HG03439 (cell line): ENCODE results near the gene ATRNL1.
"Not testable (repeated sequence)": the region's sequence is repeated elsewhere in the genome, so short reads cannot be mapped to it uniquely, and the experiment has no call there.

ENCODE experiments used
- ATAC-seq: cut with Tn5 transposase; IDR thresholded peaks from one replicate; pipeline ENCODE4 v1.9.1; 2021; ENCODE audit warnings: mild to moderate bottlenecking, moderate library complexity; ENCODE audit not compliant: unreplicated experiment

Gene ATRNL1

DNA sequence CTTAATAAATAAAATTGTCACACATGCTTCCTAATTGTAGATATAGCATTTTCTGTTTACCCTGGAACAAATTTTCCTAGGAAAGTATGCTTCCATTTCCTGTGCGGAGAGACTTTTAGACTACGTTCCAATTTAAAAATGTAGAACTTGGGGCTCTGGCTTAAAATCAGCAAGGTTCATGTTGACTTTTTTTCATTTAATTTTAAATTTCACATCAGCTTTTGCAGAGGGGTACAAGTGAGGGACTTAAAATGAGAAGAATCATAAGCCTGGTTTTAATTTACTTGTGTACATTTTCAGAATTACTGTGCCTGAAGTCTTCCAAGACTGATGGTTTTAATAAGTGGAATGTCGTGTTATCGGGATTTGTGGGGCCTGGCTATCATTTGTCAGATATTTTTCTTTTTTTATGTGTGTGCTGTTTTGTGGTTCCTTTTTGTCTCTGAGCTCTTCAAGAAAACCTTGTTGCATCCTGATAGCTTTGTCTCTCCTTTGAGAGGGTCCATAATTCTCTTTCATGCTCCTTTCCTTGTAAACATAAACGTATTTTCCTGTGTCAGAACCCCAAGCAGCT lies 8.8 kb upstream of the ATRNL1 start:
- no peak for ATAC-seq

DNA sequence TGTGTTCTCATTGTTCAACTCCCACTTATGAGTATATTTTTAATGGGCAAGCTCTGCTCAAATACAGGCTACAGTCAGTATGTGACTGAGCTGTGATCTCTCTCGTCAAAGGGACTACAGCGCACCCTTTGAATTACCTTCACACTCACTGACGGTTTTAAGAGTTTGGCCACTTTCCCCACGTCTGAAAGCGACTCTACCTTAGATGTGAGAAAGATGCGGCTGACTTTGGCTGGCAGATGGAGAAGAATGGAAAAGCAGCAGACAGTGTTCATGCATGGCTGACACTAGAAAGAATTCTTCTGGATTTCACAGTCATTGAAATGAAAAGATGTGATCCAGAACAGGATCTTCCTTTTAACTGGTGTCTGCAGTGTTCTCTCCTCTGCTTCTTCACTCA lies 2.0 kb upstream of the ATRNL1 start:
- no peak for ATAC-seq

DNA sequence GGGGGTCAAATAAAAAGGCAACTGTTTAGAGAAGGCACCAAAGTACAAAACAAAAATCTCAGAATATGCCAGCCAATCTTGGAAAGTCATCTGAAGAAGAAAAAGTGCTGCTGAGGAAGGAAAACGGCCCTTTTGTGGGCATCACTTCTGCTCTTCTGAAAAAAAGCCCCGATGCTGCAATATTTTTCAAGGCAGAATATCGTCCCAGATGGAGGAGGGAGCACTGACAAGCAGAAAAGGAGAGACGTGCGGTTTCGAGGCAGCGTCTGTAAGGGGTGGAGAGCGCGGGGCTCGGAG lies 959 bp upstream of the ATRNL1 start:
- ATAC-seq: no peak

DNA sequence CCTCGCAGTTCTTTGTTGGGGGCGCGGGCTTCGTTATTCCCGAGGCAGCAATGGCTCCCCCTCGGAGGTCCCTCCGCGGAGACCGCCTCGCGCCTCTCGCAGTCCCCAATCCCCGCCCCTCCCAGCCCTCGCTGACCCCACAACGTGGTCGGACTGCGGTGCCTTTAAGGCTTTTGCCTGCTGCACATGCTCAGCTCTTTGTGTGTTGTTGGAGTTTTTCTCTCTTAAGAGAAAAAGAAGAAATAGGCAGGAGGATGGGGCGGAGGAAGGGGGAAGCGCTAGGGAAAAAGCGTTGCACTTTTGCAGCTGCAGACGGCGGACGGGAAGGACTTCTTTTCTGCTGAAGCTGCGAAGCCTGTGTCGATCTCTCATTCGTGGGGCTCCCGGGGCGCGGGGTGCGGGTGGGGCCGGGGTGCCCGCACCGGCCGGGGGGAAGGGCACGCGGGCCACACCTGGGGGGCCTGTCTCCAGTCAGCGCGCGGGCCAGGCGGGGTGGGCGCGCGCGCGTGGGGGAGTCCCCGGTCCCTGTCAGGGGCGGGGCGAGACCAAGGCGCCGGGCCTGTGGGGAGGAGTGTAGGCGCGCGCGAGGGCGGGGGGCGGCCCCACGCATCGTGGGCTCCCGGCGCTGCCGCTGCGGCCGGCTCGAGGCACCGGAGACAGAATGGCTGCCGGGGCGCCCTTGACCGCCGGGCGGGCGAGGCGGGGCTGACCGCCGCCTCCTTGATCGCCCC lies 445 bp upstream of the ATRNL1 start:
- ATAC-seq: peak; percentile 72

DNA sequence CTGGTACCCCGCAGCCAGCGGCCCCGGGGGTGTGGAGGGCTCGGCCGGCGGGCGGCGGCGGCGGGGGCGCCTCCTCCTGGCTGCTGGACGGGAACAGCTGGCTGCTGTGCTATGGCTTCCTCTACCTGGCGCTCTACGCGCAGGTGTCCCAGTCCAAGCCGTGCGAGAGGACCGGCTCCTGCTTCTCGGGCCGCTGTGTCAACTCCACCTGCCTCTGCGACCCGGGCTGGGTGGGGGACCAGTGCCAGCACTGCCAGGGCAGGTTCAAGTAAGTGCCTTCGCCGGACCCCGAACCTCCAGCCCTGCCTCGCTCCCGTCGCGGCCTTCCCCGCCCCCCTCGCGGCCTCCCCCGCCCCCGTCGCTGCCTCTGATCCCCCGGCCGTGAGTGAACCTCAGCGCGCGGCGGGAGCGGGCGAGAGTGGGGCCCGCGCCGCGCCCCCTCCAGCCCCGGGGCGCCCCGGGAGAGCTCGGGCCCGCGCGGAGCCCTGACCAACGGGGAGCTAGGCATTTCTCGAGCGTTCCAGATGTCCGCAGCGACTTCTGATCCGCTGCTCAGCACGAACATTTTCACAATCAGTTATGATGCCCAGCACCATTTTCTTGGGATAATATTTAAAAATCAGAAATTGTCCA lies 727 bp downstream of the ATRNL1 start:
- ATAC-seq: peak; percentile 43

DNA sequence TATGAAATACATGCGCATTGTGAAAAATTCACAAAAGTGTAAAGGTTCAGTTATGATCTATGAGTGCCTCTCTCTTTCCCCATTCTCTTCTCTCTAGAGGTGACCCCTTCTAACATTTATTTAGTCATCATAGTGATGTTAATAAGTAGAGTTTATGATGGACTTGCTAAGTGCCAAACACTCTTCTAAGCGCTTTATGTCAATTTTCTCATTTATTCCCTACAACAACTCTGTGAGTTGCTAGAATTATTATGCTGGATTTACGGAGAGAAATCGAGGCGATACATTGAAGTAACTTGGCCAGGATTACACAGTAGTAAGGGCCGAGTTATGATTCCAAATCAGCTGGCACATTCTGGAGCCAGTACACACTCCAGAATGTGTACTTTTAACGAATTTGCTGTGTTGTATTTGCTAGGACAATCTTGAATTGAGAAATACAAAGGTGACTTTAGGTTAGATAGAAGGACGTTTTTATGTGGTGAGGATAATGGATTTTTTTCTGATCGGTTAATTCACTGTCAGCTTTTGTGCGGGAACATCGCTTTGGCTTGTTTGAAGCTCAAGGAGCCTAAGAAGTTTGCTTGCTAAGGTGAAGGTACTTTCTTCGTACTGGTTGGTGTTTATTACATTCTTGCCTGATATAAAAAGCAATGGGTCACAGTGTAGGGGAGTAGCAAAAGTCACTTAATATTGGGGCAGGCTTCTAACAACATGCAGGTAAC lies 1.4 kb downstream of the ATRNL1 start:
- no peak for ATAC-seq

DNA sequence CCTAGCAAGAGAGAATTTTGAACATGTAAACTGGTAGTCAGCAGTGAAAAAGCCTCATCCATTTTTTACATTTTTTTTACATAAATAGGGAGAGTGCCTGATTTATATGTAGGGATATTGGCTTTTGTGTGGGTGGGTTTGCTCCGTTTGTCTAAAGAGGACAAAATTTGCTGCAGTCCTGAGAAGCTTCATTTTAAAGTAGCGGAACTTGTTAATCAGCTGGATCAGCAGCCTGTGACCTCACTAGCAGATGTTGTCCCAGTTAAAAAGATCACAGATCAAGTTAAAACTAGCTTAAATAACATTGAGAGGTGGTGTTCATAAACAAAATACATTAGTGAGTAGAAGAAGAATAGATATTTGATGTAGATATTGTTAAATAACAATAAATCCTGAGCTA lies 2.6 kb downstream of the ATRNL1 start:
- ATAC-seq: no peak

DNA sequence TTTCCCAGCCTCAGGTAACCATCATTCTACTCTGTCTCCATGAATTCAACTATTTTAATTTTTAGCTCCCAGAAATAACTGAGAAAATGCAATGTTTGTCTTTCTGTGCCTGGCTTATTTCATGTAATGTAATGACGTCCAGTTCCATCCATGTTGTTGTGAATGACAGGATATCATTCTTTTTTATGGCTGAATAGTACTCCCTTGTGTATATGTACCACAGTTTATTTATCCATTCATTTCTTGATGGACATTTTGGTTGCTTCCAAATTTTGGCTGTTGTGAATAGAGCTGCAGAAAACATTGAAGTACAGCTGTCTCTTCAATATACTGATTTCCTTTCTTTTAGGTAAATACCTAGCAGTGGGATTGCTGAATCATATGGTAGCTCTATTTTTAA lies 10.5 kb downstream of the ATRNL1 start:
- ATAC-seq: no peak

DNA sequence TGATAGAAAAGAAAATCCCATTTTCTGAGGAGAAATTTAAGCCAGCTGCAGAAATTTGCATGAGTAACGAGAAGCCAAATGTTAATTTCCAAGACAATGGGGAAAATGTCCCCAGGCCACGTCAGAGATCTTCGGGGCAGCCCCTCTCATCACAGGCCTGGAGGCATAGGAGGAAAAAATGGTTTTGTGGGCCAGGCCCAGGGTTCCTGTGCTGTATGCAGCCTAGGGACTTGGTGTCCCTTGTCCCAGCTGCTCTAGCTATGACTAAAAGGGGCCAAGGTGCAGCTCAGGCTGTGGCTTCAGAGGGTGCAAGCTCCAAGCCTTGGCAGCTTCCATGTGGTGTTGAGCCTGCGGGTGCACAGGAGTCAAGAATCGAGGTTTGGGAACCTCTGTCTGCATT lies 12.2 kb downstream of the ATRNL1 start:
- not testable (repeated sequence) for ATAC-seq

DNA sequence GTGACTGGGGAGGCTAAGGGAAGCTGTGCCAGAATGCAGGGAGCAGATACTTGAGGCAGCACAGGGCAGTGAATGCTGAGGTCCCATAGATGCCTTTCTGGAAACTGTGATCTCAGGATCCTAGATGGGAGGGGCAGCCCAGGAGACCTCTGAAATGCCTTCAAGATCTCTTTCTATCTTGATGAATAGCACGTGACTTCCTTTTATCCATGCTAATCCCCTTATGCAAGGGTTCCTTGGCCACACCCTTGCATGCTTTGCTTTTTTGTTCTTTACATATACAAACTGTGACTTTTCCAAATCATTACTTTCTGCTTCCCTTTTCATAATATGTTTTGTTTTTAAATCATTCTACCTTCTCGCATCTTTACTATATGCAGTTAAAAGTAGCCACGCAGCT lies 14.7 kb downstream of the ATRNL1 start:
- ATAC-seq: no peak

DNA sequence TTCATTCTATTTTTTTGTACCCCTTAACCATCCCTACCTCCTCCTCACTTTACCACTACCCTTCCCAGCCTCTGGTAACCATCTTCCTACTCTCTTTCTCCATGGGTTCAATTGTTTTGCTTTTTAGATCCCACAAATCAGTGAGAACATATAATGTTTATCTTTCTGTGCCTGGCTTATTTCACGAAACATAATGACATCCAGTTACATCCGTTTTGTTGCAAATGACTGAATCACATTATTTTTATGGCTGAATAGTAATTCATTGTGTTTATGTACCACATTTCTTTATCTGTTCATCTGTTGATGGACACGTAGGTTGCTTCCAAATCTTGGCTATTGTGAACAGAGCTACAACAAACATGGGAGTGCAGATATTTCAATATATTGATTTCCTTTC lies 24.1 kb downstream of the ATRNL1 start:
- ATAC-seq: no peak

DNA sequence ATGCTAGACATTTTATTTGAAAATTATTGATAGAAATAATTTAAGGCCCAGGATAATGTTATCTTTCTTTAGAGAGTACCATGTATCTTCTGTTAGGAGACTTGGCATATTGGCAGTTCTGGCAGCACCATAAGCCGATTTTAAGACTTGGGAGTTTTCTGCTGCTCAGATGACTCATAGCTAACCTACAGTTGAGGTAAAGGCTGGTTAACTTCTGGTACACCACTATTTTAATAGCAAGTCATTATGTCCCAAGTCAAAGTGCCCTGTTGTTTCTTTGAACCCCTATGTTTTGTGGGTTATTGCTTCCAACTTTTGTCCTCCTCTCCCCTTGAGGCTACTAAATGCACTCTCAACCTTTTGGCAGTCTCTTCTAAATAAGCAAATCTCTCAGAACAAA lies 25.2 kb downstream of the ATRNL1 start:
- ATAC-seq: no peak

DNA sequence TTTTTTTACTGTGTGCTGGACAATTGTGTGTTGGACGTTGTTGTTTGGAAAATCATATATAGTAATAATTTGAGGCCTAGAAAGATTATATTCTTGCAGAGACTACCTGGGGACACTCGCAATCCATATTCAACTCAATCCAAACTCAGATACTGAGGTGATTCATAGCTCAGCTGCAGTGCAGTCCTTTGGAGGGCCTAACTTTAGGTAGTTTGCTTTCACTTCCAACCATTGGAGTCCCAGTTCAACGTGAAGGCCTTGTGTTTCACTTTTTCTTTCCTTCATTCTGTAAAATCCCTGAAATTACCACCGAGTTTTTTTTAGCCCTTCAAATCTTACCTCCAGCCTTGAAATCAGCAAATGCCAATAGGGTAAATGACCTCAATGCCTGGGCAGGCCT lies 32.3 kb downstream of the ATRNL1 start:
- no peak for ATAC-seq

DNA sequence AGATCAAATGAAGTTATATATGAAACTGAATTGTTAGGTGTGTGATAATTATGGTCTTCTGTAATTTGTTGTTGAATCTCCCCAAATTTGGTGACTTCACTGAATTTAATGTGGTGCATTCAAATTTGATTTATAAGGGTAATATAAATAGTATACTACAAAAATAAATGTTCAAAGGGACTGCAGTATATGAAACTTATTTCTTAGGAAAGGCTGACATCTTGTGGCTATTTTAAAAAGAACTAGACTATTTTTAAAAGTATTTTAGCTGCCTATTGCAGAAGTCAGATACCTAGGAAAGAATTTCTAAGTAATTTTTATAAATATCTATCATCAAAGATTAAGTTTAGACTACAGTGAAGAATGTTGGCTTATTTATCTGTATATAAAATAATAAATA lies 36.6 kb downstream of the ATRNL1 start:
- no peak for ATAC-seq

DNA sequence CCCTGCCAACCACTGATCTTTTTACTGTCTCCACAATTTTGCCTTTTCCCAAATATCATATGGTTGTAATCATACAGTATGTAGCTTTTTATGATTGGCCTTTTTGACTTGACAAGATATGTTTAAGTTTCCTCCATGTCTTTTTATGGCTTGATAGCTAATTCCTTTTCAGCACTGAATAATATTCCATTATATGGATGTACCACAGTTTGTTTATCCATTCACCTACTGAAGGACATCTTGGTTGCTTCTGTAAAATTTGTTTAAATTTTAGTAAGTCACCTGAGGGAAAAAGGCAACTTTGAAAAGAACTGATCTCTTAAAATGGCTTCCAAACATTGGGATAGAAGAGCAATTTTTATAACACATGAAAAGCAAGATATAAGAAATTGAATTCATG lies 43.5 kb downstream of the ATRNL1 start:
- ATAC-seq: no peak

DNA sequence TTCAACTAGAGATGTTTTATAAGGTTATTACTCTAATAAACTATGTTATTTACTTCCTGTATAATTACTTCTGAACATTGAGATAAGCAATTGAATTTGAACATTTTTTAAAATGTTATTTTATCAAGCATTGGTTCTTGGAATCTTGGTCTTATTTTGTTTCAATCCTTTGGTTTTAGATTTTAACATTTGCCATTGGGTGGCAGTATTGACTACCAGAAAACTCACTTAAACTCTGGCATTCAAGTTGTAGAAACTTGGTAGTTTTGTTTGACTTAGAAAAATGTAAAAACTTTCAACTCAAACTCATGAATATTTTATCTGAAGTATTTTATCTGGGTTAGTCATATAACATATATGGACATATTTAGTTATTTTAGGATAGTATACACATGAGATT lies 48.1 kb downstream of the ATRNL1 start:
- no peak for ATAC-seq

DNA sequence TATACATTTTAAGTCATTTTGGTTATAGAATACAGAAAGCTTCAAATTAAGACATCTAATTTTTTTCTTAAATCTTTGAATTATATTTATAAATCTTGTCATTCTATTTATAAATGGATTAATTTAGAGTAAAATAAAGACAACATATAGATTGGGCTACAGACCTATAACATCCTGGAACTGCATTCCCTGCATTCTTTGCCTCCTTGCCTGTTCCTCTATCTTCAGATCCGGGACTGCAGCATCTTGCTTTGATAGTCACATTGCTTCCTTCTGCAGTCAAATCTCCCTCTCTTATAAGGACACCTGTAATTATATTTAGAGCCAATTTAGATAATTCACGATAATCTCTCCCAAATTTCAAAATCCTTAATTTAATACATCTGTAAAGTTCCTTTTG lies 64.2 kb downstream of the ATRNL1 start:
- ATAC-seq: no peak

DNA sequence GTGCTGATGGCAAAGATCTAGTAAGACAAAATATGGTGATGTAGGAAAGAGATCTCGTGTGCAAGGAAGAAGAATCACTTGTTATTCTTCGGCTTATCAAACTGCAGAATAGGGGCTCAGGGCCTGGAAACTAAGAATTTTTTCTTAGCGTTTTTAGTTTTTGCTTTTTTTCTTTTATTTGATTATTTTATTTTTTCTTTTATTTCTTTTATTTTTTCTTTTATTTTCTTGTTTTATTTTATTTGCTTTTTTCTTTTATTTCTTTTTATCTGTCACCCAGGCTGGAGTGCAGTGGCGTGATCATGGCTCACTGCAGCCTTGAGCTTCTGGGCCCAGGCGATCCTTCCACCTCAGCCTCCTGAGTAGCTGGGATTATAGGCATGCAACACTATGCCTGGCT lies 70.0 kb downstream of the ATRNL1 start:
- no peak for ATAC-seq

DNA sequence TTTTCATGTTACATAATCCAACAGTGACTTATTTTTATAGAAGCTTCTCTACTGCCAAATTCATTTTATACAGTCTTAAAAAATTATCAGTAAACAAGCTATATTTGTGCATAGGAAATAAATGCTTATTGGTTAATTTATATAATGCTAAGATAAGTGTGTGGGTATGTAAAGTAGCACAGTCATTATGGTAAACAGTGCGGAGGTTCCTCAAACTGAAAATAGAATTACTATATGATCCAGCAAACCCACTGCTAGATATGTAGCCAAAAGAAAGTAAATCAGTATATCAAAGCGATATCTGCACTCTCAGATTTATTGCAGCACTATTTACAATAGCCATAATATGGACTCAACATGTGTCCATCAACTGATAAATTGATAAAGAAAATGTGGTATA lies 71.1 kb downstream of the ATRNL1 start:
- ATAC-seq: no peak

DNA sequence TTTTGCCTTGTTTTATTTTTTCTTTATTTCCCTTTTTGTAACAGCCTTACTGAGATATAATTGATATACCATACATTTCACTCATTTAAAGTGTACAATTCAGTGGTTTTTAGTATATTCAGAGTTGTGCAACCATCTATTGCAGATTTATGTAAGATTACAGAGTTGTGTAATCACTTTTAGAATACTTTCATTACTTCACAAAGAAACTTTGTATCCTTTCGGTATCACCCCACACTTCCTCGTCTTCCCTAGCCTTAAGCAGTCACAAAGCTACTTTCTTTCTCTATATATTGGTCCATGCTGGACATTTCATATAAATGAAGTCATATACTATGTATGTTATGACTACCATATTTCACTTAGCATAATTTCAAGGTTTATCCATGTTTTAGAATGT lies 74.6 kb downstream of the ATRNL1 start:
- ATAC-seq: no peak

DNA sequence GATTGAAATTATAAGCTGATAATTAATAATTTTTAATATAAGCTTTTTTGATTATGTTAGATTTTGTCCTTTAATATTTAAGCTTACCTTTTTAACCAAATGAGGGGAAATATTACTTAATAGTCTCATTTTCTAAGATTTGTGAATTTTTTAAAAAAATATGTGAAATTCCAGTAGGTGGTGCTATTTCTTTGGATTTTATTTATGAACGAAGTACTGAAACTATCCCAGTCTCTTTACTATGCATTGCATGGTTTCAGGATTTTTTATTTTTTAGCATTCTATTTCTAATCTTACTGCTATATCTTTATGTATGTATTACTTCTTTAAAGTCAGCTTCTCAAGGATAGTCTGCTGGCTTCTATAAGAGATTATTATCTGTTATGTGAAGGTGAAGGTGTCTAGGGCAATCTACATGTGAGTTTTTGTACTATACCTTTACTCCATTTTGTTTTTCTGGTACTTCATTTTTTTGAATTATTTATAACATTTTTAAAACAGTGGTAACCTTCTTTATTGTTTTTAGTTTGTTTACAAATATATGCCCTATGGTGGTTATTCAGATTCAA lies 78.3 kb downstream of the ATRNL1 start:
- ATAC-seq: no peak

DNA sequence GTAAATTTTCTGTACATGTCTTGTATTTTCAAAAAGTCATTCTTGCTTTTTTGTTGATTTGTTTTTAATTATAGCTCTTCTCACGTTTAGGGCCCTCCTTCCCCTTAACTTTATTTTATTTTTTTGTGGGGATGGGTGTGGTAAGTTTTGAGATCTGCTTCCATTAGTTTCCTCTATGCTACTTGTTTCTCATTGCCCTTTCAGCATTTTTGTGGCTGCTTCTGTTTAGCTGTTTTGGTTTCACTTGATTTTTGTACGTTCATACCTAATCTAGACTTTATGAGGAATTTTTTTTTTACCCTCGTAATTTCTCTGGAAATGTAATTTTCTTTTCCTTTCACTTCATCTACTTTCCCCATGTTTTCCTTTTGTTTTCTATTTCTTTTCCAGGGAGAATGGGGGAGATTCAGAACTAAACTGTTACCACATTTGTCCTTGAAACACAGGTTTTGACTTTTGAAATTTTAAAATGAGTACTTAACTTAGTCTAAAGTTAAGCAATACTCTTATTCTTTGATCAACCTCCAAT lies 80.8 kb downstream of the ATRNL1 start:
- ATAC-seq: no peak
